Neural crest cell (in vitro differentiated cells): Measurements from ENCODE around the gene TNFSF9. TPM values are rescaled to one million over a fixed set of nuclear protein-coding genes. Genes with fewer than 3 reads are reported as not detected.
"Not testable (repeated sequence)": the region's sequence is repeated elsewhere in the genome, so short reads cannot be mapped to it uniquely, and the experiment has no call there.

Experiments
- DNase-seq: peaks from one replicate; pipeline ENCODE4 v3.0.0; 2021; ENCODE audit warnings: low read depth, mixed read lengths, low spot score
- H3K27ac Mint-ChIP-seq: one replicate; pipeline ENCODE4 v1.8.0; 2021; ENCODE audit warnings: mild to moderate bottlenecking, mixed read lengths; ENCODE audit not compliant: unreplicated experiment
- H3K27me3 Mint-ChIP-seq: 2 replicates; pipeline ENCODE4 v1.8.0; 2021; ENCODE audit warnings: low read depth, mild to moderate bottlenecking, mixed read lengths
- H3K36me3 Mint-ChIP-seq: 2 replicates; pipeline ENCODE4 v1.8.0; 2021; ENCODE audit warnings: low read depth, mild to moderate bottlenecking, mixed read lengths
- H3K4me1 Mint-ChIP-seq: 2 replicates; pipeline ENCODE4 v1.8.0; 2021; ENCODE audit warnings: mixed read lengths
- H3K4me3 Mint-ChIP-seq: one replicate; pipeline ENCODE4 v1.8.0; 2021; ENCODE audit warnings: mild to moderate bottlenecking, mixed read lengths
- H3K9me3 Mint-ChIP-seq: 2 replicates; pipeline ENCODE4 v1.8.0; 2021; ENCODE audit warnings: mixed read lengths
- total RNA-seq: library from RNA; stranded (reverse); gene quantifications from 2 replicates; pipeline ENCODE4 v1.2.1, GENCODE V29; 2021
- TF ChIP-seq, protein P1 (sequence below): fragments of 200-600 bp; sonication (generic); conservative IDR thresholded peaks from 2 replicates; pipeline ENCODE4 v1.5.0; 2021; ENCODE audit warnings: antibody characterized with exemption, mild to moderate bottlenecking

TNFSF9 gene
- total RNA-seq, 1 donor from 2014 or later: 1.4 TPM

DNA sequence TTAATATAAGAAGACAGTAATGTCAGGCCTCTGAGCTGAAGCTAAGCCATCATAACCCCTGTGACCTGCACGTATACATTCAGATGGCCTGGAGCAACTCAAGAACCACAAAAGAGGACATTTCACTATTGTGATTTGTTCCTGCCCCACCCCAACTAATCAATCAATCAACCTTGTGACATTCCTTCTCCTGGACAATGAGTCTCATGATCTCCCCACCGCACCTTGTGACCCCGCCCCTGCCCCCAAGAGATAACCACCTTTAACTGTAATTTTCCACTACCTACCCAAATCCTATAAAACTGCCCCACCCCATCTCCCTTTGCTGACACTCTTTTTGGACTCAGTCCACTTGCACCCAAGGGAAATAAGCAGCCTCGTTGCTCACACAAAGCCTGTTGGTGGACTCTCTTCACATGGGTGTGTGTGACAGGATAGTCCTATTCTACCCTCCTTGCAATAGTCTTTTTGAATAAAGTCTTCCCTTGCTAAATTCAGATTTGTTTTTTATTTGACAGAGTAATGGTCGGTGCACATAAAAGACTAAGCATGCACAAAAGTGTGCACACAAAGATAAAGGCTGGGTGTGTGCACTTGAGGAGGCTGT, 46.1 kb downstream of the TNFSF9 start:
- TF ChIP-seq, protein P1, sequence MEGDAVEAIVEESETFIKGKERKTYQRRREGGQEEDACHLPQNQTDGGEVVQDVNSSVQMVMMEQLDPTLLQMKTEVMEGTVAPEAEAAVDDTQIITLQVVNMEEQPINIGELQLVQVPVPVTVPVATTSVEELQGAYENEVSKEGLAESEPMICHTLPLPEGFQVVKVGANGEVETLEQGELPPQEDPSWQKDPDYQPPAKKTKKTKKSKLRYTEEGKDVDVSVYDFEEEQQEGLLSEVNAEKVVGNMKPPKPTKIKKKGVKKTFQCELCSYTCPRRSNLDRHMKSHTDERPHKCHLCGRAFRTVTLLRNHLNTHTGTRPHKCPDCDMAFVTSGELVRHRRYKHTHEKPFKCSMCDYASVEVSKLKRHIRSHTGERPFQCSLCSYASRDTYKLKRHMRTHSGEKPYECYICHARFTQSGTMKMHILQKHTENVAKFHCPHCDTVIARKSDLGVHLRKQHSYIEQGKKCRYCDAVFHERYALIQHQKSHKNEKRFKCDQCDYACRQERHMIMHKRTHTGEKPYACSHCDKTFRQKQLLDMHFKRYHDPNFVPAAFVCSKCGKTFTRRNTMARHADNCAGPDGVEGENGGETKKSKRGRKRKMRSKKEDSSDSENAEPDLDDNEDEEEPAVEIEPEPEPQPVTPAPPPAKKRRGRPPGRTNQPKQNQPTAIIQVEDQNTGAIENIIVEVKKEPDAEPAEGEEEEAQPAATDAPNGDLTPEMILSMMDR: no peak
- H3K4me3 Mint-ChIP-seq: no peak overlapping the region
- no peak overlapping the region for H3K27ac Mint-ChIP-seq
- no peaks in the 10 kb centered on the region for H3K36me3 Mint-ChIP-seq
- peaks cover 4% of the 10 kb centered on the region for H3K9me3 Mint-ChIP-seq
- peaks cover 26% of the 10 kb centered on the region for H3K27me3 Mint-ChIP-seq
- H3K4me1 Mint-ChIP-seq: no peaks in the 10 kb centered on the region
- no peak for DNase-seq

- no peak overlapping the region for H3K27ac Mint-ChIP-seq
- H3K36me3 Mint-ChIP-seq: no peaks in the 10 kb centered on the region
- H3K4me3 Mint-ChIP-seq: no peak overlapping the region
- TF ChIP-seq, protein P1: no peak
- H3K4me1 Mint-ChIP-seq: no peaks in the 10 kb centered on the region
- peaks cover 4% of the 10 kb centered on the region for H3K9me3 Mint-ChIP-seq
- no peak for DNase-seq
- peaks cover 26% of the 10 kb centered on the region for H3K27me3 Mint-ChIP-seq
These were observed 46.8 kb downstream of the TNFSF9 start for GRCh38 chr19:6577476-6578125.

- H3K36me3 Mint-ChIP-seq: no peaks in the 10 kb centered on the region
- TF ChIP-seq, protein P1: no peak
- H3K9me3 Mint-ChIP-seq: peaks cover 4% of the 10 kb centered on the region
- H3K27ac Mint-ChIP-seq: no peak overlapping the region
- H3K27me3 Mint-ChIP-seq: peaks cover 38% of the 10 kb centered on the region
- H3K4me1 Mint-ChIP-seq: no peaks in the 10 kb centered on the region
- no peak for DNase-seq
- H3K4me3 Mint-ChIP-seq: no peak overlapping the region
These were observed 48.8 kb downstream of the TNFSF9 start for GRCh38 chr19:6579450-6580178.

DNA sequence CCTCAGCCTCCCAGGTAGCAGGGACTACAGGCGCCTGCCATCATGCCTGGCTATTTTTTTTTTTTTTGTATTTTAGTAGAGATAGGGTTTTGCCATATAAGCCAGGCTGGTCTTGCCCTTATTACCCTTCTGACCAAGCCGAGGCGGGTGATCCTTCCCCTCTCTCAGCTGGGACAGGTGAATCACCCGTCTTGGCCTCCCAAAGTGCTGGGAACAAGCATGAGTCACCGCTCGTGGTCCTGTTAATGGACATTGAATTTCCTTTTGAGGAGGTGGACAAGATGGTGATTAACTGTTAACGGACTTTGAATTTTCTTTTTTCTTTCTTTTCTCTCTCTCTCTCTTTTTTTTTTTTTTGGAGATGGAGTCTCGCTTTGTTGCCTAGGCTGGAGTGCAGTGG, 49.5 kb downstream of the TNFSF9 start:
- Mint-ChIP-seq H3K36me3 (no peaks in the 10 kb centered on the region), H3K27ac (no peak overlapping the region), H3K4me3 (no peak overlapping the region), H3K9me3 (peaks cover 4% of the 10 kb centered on the region), H3K27me3 (peaks cover 45% of the 10 kb centered on the region), H3K4me1 (no peaks in the 10 kb centered on the region)
- TF ChIP-seq, protein P1: no peak
- DNase-seq: no peak

DNA sequence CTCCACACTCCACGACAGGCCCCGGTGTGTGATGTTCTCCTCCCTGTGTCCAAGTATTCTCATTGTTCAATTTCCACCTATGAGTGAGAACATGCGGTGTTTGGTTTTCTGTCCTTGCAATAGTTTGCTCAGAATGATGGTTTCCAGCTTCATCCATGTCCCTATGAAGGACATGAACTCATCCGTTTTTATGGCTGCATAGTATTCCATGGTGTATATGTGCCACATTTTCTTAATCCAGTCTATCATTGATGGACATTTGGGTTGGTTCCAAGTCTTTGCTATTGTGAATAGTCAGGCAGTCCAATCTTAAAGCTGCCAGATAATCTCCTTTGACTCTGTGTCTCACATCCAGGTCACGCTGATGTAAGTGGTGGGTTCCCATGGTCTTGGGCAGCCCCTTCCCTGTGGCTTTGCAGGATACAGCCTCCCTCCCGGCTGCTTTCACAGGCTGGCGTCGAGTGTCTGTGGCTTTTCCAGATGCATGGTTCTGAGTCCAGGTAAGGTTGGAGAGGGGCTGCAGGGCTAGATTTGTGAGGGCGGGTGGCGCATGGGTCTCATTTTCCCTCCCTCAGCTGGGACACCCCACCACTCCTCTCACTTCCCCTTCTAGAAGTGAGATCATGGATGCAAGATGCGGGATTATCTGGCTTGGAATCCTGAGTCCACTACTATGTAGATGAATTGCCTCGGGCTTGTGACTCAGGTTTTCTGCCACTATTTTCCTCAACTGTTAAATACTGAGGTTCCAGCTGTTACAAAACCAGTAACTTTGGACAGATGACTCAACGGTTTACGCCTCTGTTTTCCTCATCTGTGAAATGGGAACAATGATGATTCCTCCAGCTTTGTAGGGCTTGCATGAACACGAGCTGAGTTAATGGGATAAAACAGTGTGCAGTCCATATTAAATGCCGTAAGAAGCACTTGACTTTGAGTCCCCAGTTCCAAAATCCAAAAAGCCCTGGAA, 52.0 kb downstream of the TNFSF9 start:
- H3K27me3 Mint-ChIP-seq: peaks cover 70% of the 10 kb centered on the region
- not testable (repeated sequence) for H3K9me3 Mint-ChIP-seq, H3K4me3 Mint-ChIP-seq, H3K27ac Mint-ChIP-seq, H3K36me3 Mint-ChIP-seq, DNase-seq
- H3K4me1 Mint-ChIP-seq: peaks cover 12% of the 10 kb centered on the region

Other genes with a start within 250 kb of the TNFSF9 start
- not detected in 2 replicates for gene ACER1, start 197.4 kb upstream of the TNFSF9 start, total RNA-seq
- gene CLPP, start 169.5 kb upstream of the TNFSF9 start, total RNA-seq: 86.3 and 93.0 TPM in 2 replicates
- gene ALKBH7, start 158.2 kb upstream of the TNFSF9 start, total RNA-seq: 66.4 and 68.8 TPM in 2 replicates
- gene PSPN, start 155.1 kb upstream of the TNFSF9 start, total RNA-seq: 4.1 and 4.4 TPM in 2 replicates
- 65.9 and 70.3 TPM in 2 replicates for gene GTF2F1, start 137.9 kb upstream of the TNFSF9 start, total RNA-seq
- gene KHSRP, start 106.2 kb upstream of the TNFSF9 start, total RNA-seq: 678 and 690 TPM in 2 replicates
- gene SLC25A41, start 97.3 kb upstream of the TNFSF9 start, total RNA-seq: 1.2 and 1.6 TPM in 2 replicates
- 72.2 and 73.2 TPM in 2 replicates for gene SLC25A23, start 71.2 kb upstream of the TNFSF9 start, total RNA-seq
- not detected in 2 replicates for gene CRB3, start 66.8 kb upstream of the TNFSF9 start, total RNA-seq
- gene DENND1C, start 49.2 kb upstream of the TNFSF9 start, total RNA-seq: not detected in 2 replicates
- 27.7 and 39.9 TPM in 2 replicates for gene TUBB4A, start 28.7 kb upstream of the TNFSF9 start, total RNA-seq
- gene CD70, start 60.1 kb downstream of the TNFSF9 start, total RNA-seq: 0.41 TPM in 1 of 2 replicates, not detected in the other
- gene TNFSF14, start 139.1 kb downstream of the TNFSF9 start, total RNA-seq: not detected in 2 replicates
- 0.37 TPM in 1 of 2 replicates, not detected in the other for gene C3, start 189.6 kb downstream of the TNFSF9 start, total RNA-seq
- 43.2 and 52.9 TPM in 2 replicates for gene GPR108, start 206.6 kb downstream of the TNFSF9 start, total RNA-seq
- 19.0 and 20.6 TPM in 2 replicates for gene TRIP10, start 208.7 kb downstream of the TNFSF9 start, total RNA-seq
- not detected in 2 replicates for gene SH2D3A, start 236.4 kb downstream of the TNFSF9 start, total RNA-seq
- not detected in 2 replicates for gene VAV1, start 241.7 kb downstream of the TNFSF9 start, total RNA-seq